Measurements from ENCODE around the gene GPR21. TPM values are rescaled to one million over a fixed set of nuclear protein-coding genes. Genes with fewer than 3 reads are reported as not detected.

The GPR21 gene
- polyA plus RNA-seq = under 1 TPM in 1 of 4 donors, not detected in 3; 0.15 TPM
- long read RNA-seq, donor 1 = 0 reads
- long read RNA-seq, donor 2 = 0 reads
- long read RNA-seq, donor 3 = 0 reads
- long read RNA-seq, donor 4 = 0 reads
- long read RNA-seq, donor 5 = 0 reads
- long read RNA-seq, donor 6 = 0 reads
- long read RNA-seq, donor 7 = 0 reads
- long read RNA-seq, donor 8 = 0 reads
- long read RNA-seq, donor 9 = 0 reads
- long read RNA-seq, donor 10 = 0 reads

GRCh38 chr9:123033352-123033751 lies at the start of gene GPR21:
Gene GPR21, plus strand, starts transcription at chr9:123033667. Its CDS starts 900 bp downstream, at chr9:123034567.
- no peaks in the 10 kb centered on the region for H3K9me3 ChIP-seq (ENCODE audit: control insufficient read depth in 2 of 2, insufficient read depth in 1 of 2, low read depth in 1 of 2, low read length in 1 of 2)
- FAIRE-seq = no peak
- peaks cover 0 to 20% (median 9%) of the 10 kb centered on the region in 3 donors for H3K36me3 ChIP-seq (ENCODE audit: control insufficient read depth in 3 of 3, insufficient read depth in 2 of 3, low read depth in 1 of 3, low read length in 3 of 3)
- WGBS, 3 donors = 64 to 88% (median 87%) methylated on average over 7 of the region's 7 CpGs
- no peaks in the 10 kb centered on the region for H3K4me1 ChIP-seq (ENCODE audit: control insufficient read depth in 3 of 3, insufficient read depth in 2 of 3, low read depth in 1 of 3, low read length in 2 of 3)
- H3K4me3 ChIP-seq (ENCODE audit: low read depth in 1 of 3, low read length in 3 of 3) = peak within 1 kb of the TSS in 1 of 3 donors; percentile 4
- H3K27ac ChIP-seq (ENCODE audit: low read depth in 1 of 3, low read length in 2 of 3) = no peak within 1 kb of the TSS
- no peaks in the 10 kb centered on the region for H3K27me3 ChIP-seq (ENCODE audit: control insufficient read depth in 3 of 3, insufficient read depth in 3 of 3, low read length in 3 of 3)
- no peak for DNase-seq

- Histone ChIP-seq H3K27ac (ENCODE audit: low read depth in 1 of 3, low read length in 2 of 3) (no peak overlapping the region), H3K9me3 (ENCODE audit: control insufficient read depth in 2 of 2, insufficient read depth in 1 of 2, low read depth in 1 of 2, low read length in 1 of 2) (no peaks in the 10 kb centered on the region)
- FAIRE-seq = no peak
Observed at GRCh38 chr9:122986010-122986409, 47.5 kb upstream of the GPR21 start.

GRCh38 chr9:122988141-122988540 lies 45.3 kb upstream of the GPR21 start:
- no peak overlapping the region for H3K27ac ChIP-seq (ENCODE audit: low read depth in 1 of 3, low read length in 2 of 3)
- H3K27me3 ChIP-seq (ENCODE audit: control insufficient read depth in 3 of 3, insufficient read depth in 3 of 3, low read length in 3 of 3) = no peaks in the 10 kb centered on the region
- peaks cover 2 to 23% (median 3%) of the 10 kb centered on the region in 3 donors for H3K36me3 ChIP-seq (ENCODE audit: control insufficient read depth in 3 of 3, insufficient read depth in 2 of 3, low read depth in 1 of 3, low read length in 3 of 3)
- 87 to 96% (median 91%) methylated on average over 2 of the region's 2 CpGs for WGBS, 3 donors
- no peak overlapping the region for H3K4me3 ChIP-seq (ENCODE audit: low read depth in 1 of 3, low read length in 3 of 3)
- no peak for FAIRE-seq
- DNase-seq = no peak
- no peaks in the 10 kb centered on the region for H3K9me3 ChIP-seq (ENCODE audit: control insufficient read depth in 2 of 2, insufficient read depth in 1 of 2, low read depth in 1 of 2, low read length in 1 of 2)
- H3K4me1 ChIP-seq (ENCODE audit: control insufficient read depth in 3 of 3, insufficient read depth in 2 of 3, low read depth in 1 of 3, low read length in 2 of 3) = no peaks in the 10 kb centered on the region

More at GRCh38 chr9:122986010-122986409, 47.5 kb upstream of the GPR21 start:
- 79 to 91% (median 82%) methylated on average over 5 of the region's 5 CpGs for WGBS, 3 donors
- no peak for DNase-seq
- Histone ChIP-seq H3K4me1 (ENCODE audit: control insufficient read depth in 3 of 3, insufficient read depth in 2 of 3, low read depth in 1 of 3, low read length in 2 of 3) (no peaks in the 10 kb centered on the region), H3K4me3 (ENCODE audit: low read depth in 1 of 3, low read length in 3 of 3) (no peak overlapping the region), H3K27me3 (ENCODE audit: control insufficient read depth in 3 of 3, insufficient read depth in 3 of 3, low read length in 3 of 3) (no peaks in the 10 kb centered on the region), H3K36me3 (ENCODE audit: control insufficient read depth in 3 of 3, insufficient read depth in 2 of 3, low read depth in 1 of 3, low read length in 3 of 3) (peaks cover 2 to 16% (median 3%) of the 10 kb centered on the region in 3 donors)

GRCh38 chr9:122988920-122989621 lies 44.4 kb upstream of the GPR21 start:
- H3K4me3 ChIP-seq (ENCODE audit: low read depth in 1 of 3, low read length in 3 of 3) = no peak overlapping the region
- H3K9me3 ChIP-seq (ENCODE audit: control insufficient read depth in 2 of 2, insufficient read depth in 1 of 2, low read depth in 1 of 2, low read length in 1 of 2) = no peaks in the 10 kb centered on the region
- 83 to 88% (median 84%) methylated on average over 8 of the region's 8 CpGs for WGBS, 3 donors
- no peaks in the 10 kb centered on the region for H3K4me1 ChIP-seq (ENCODE audit: control insufficient read depth in 3 of 3, insufficient read depth in 2 of 3, low read depth in 1 of 3, low read length in 2 of 3)
- FAIRE-seq (no peak), DNase-seq (no peak)
- peaks cover 2 to 28% (median 3%) of the 10 kb centered on the region in 3 donors for H3K36me3 ChIP-seq (ENCODE audit: control insufficient read depth in 3 of 3, insufficient read depth in 2 of 3, low read depth in 1 of 3, low read length in 3 of 3)
- H3K27ac ChIP-seq (ENCODE audit: low read depth in 1 of 3, low read length in 2 of 3) = no peak overlapping the region
- no peaks in the 10 kb centered on the region for H3K27me3 ChIP-seq (ENCODE audit: control insufficient read depth in 3 of 3, insufficient read depth in 3 of 3, low read length in 3 of 3)

GRCh38 chr9:122991370-122991830 lies 42.1 kb upstream of the GPR21 start:
- WGBS, 3 donors = 38 to 47% (median 46%) methylated on average over 4 of the region's 4 CpGs
- DNase-seq (peak; percentile 58 to 64), FAIRE-seq (peak; percentile 95)
- Histone ChIP-seq H3K4me3 (ENCODE audit: low read depth in 1 of 3, low read length in 3 of 3) (no peak overlapping the region), H3K27ac (ENCODE audit: low read depth in 1 of 3, low read length in 2 of 3) (no peak overlapping the region), H3K27me3 (ENCODE audit: control insufficient read depth in 3 of 3, insufficient read depth in 3 of 3, low read length in 3 of 3) (no peaks in the 10 kb centered on the region), H3K9me3 (ENCODE audit: control insufficient read depth in 2 of 2, insufficient read depth in 1 of 2, low read depth in 1 of 2, low read length in 1 of 2) (no peaks in the 10 kb centered on the region), H3K4me1 (ENCODE audit: control insufficient read depth in 3 of 3, insufficient read depth in 2 of 3, low read depth in 1 of 3, low read length in 2 of 3) (no peaks in the 10 kb centered on the region), H3K36me3 (ENCODE audit: control insufficient read depth in 3 of 3, insufficient read depth in 2 of 3, low read depth in 1 of 3, low read length in 3 of 3) (peaks cover 0 to 21% (median 3%) of the 10 kb centered on the region in 3 donors)

GRCh38 chr9:122996586-122996985 lies 36.9 kb upstream of the GPR21 start:
- WGBS, 3 donors = 63 to 81% (median 80%) methylated on average over 1 of the region's 1 CpG
- H3K36me3 ChIP-seq (ENCODE audit: control insufficient read depth in 3 of 3, insufficient read depth in 2 of 3, low read depth in 1 of 3, low read length in 3 of 3) = peaks cover 0 to 23% (median 0%) of the 10 kb centered on the region in 3 donors
- H3K4me1 ChIP-seq (ENCODE audit: control insufficient read depth in 3 of 3, insufficient read depth in 2 of 3, low read depth in 1 of 3, low read length in 2 of 3) = no peaks in the 10 kb centered on the region
- no peaks in the 10 kb centered on the region for H3K27me3 ChIP-seq (ENCODE audit: control insufficient read depth in 3 of 3, insufficient read depth in 3 of 3, low read length in 3 of 3)
- H3K4me3 ChIP-seq (ENCODE audit: low read depth in 1 of 3, low read length in 3 of 3) = no peak overlapping the region
- H3K27ac ChIP-seq (ENCODE audit: low read depth in 1 of 3, low read length in 2 of 3) = no peak overlapping the region
- H3K9me3 ChIP-seq (ENCODE audit: control insufficient read depth in 2 of 2, insufficient read depth in 1 of 2, low read depth in 1 of 2, low read length in 1 of 2) = no peaks in the 10 kb centered on the region
- DNase-seq (no peak), FAIRE-seq (peak; percentile 19)

- FAIRE-seq (no peak), DNase-seq (no peak)
- 81 to 83% (median 83%) methylated on average over 5 of the region's 5 CpGs for WGBS, 3 donors
- Histone ChIP-seq H3K4me1 (ENCODE audit: control insufficient read depth in 3 of 3, insufficient read depth in 2 of 3, low read depth in 1 of 3, low read length in 2 of 3) (no peaks in the 10 kb centered on the region), H3K36me3 (ENCODE audit: control insufficient read depth in 3 of 3, insufficient read depth in 2 of 3, low read depth in 1 of 3, low read length in 3 of 3) (peaks cover 0 to 16% (median 0%) of the 10 kb centered on the region in 3 donors), H3K27me3 (ENCODE audit: control insufficient read depth in 3 of 3, insufficient read depth in 3 of 3, low read length in 3 of 3) (no peaks in the 10 kb centered on the region), H3K9me3 (ENCODE audit: control insufficient read depth in 2 of 2, insufficient read depth in 1 of 2, low read depth in 1 of 2, low read length in 1 of 2) (no peaks in the 10 kb centered on the region), H3K4me3 (ENCODE audit: low read depth in 1 of 3, low read length in 3 of 3) (no peak overlapping the region), H3K27ac (ENCODE audit: low read depth in 1 of 3, low read length in 2 of 3) (no peak overlapping the region)
Observed at GRCh38 chr9:122998448-122998847, 35.0 kb upstream of the GPR21 start.

GRCh38 chr9:123000371-123001068 lies 32.9 kb upstream of the GPR21 start:
- Histone ChIP-seq H3K36me3 (ENCODE audit: control insufficient read depth in 3 of 3, insufficient read depth in 2 of 3, low read depth in 1 of 3, low read length in 3 of 3) (peaks cover 0 to 16% (median 0%) of the 10 kb centered on the region in 3 donors), H3K27ac (ENCODE audit: low read depth in 1 of 3, low read length in 2 of 3) (no peak overlapping the region), H3K27me3 (ENCODE audit: control insufficient read depth in 3 of 3, insufficient read depth in 3 of 3, low read length in 3 of 3) (no peaks in the 10 kb centered on the region), H3K4me3 (ENCODE audit: low read depth in 1 of 3, low read length in 3 of 3) (no peak overlapping the region), H3K4me1 (ENCODE audit: control insufficient read depth in 3 of 3, insufficient read depth in 2 of 3, low read depth in 1 of 3, low read length in 2 of 3) (no peaks in the 10 kb centered on the region), H3K9me3 (ENCODE audit: control insufficient read depth in 2 of 2, insufficient read depth in 1 of 2, low read depth in 1 of 2, low read length in 1 of 2) (no peaks in the 10 kb centered on the region)
- 96 to 100% (median 100%) methylated on average over 1 of the region's 1 CpG for WGBS, 3 donors
- DNase-seq (no peak), FAIRE-seq (no peak)

Data from small intestine (tissue), 16 donors.